Measurements from ENCODE around the gene CNTNAP2.

Gene CNTNAP2

GRCh38 chr7:147485660-147486210 lies 1369.1 kb downstream of the CNTNAP2 start:
- DNase-seq (ENCODE audit: low read depth) = no peak

- DNase-seq (ENCODE audit: low read depth) = no peak
These were observed 1376.0 kb downstream of the CNTNAP2 start for GRCh38 chr7:147492606-147493005.

- DNase-seq (ENCODE audit: low read depth) = no peak
These were observed 1379.6 kb downstream of the CNTNAP2 start for GRCh38 chr7:147496209-147496608.

- DNase-seq (ENCODE audit: low read depth) = no peak
These were observed 1380.6 kb downstream of the CNTNAP2 start for GRCh38 chr7:147497246-147497645.

GRCh38 chr7:147498081-147498480 lies 1381.5 kb downstream of the CNTNAP2 start:
- no peak for DNase-seq (ENCODE audit: low read depth)

- no peak for DNase-seq (ENCODE audit: low read depth)
These were observed 1392.5 kb downstream of the CNTNAP2 start for GRCh38 chr7:147509035-147509501.

- DNase-seq (ENCODE audit: low read depth) = no peak
These were observed 1393.1 kb downstream of the CNTNAP2 start for GRCh38 chr7:147509541-147510200.

GRCh38 chr7:147510201-147510542 lies 1393.6 kb downstream of the CNTNAP2 start:
- DNase-seq (ENCODE audit: low read depth) = no peak

- no peak for DNase-seq (ENCODE audit: low read depth)
These were observed 1394.3 kb downstream of the CNTNAP2 start for GRCh38 chr7:147510923-147511322.

GRCh38 chr7:147513451-147513850 lies 1396.8 kb downstream of the CNTNAP2 start:
- DNase-seq (ENCODE audit: low read depth) = no peak

- DNase-seq (ENCODE audit: low read depth) = no peak
These were observed 1399.8 kb downstream of the CNTNAP2 start for GRCh38 chr7:147516391-147516790.

- DNase-seq (ENCODE audit: low read depth) = no peak
These were observed 1402.5 kb downstream of the CNTNAP2 start for GRCh38 chr7:147519062-147519461.

- DNase-seq (ENCODE audit: low read depth) = no peak
These were observed 1406.5 kb downstream of the CNTNAP2 start for GRCh38 chr7:147523056-147523455.

- no peak for DNase-seq (ENCODE audit: low read depth)
These were observed 1408.2 kb downstream of the CNTNAP2 start for GRCh38 chr7:147524726-147525250.

- DNase-seq (ENCODE audit: low read depth) = no peak
These were observed 1408.7 kb downstream of the CNTNAP2 start for GRCh38 chr7:147525325-147525724.

- DNase-seq (ENCODE audit: low read depth) = no peak
These were observed 1419.1 kb downstream of the CNTNAP2 start for GRCh38 chr7:147535701-147536111.

GRCh38 chr7:147539685-147540084 lies 1423.1 kb downstream of the CNTNAP2 start:
- no peak for DNase-seq (ENCODE audit: low read depth)

- no peak for DNase-seq (ENCODE audit: low read depth)
These were observed 1424.1 kb downstream of the CNTNAP2 start for GRCh38 chr7:147540743-147541142.

- DNase-seq (ENCODE audit: low read depth) = no peak
These were observed 1424.7 kb downstream of the CNTNAP2 start for GRCh38 chr7:147541261-147541660.

GRCh38 chr7:147547252-147547897 lies 1430.8 kb downstream of the CNTNAP2 start:
- no peak for DNase-seq (ENCODE audit: low read depth)

GRCh38 chr7:147556317-147556716 lies 1439.7 kb downstream of the CNTNAP2 start:
- no peak for DNase-seq (ENCODE audit: low read depth)

- no peak for DNase-seq (ENCODE audit: low read depth)
These were observed 1447.1 kb downstream of the CNTNAP2 start for GRCh38 chr7:147563669-147564068.

GRCh38 chr7:147564786-147565476 lies 1448.3 kb downstream of the CNTNAP2 start:
- DNase-seq (ENCODE audit: low read depth) = no peak
